A549 (cell line): ENCODE results near the gene MZF1. TPM values are rescaled to one million over a fixed set of nuclear protein-coding genes. Genes with fewer than 3 reads are reported as not detected.
A peak's percentile ranks its signal among the peaks of the same experiment; 100 is the strongest.

ENCODE experiments used
- CHD4 ChIP-seq: fragments of 200-600 bp; sonication (generic); IDR thresholded peaks from 2 replicates; pipeline ENCODE4 v1.6.1; 2016; ENCODE audit warnings: antibody characterized with exemption, mild to moderate bottlenecking, borderline replicate concordance
- FOSL2 ChIP-seq, 2 experiments: fragments of 450-650 bp in 1 of 2; fragments of >200 bp in 1 of 2; sonication (Bioruptor Twin) in 1 of 2; formaldehyde crosslinking; IDR thresholded peaks; 2 replicates each; pipeline versions ENCODE4 v1.5.0 to v1.6.1; 2016 to 2020; ENCODE audit warnings: mild to moderate bottlenecking in 1 of 2, moderate library complexity in 1 of 2
- GATA3 ChIP-seq: IDR thresholded peaks from 2 replicates; pipeline ENCODE4 v1.6.1; 2012; ENCODE audit warnings: borderline replicate concordance
- HDAC2 ChIP-seq: fragments of 200-600 bp; sonication (generic); IDR thresholded peaks from 2 replicates; pipeline ENCODE4 v1.6.1; 2016
- HOXA7 ChIP-seq: fragments of 250-450 bp; sonication (Bioruptor Pico); IDR thresholded peaks from 2 replicates; pipeline ENCODE4 v1.5.0; 2020; ENCODE audit warnings: mild to moderate bottlenecking, moderate library complexity
- HOXB13 ChIP-seq: fragments of 250-450 bp; sonication (Bioruptor Pico); IDR thresholded peaks from 2 replicates; pipeline ENCODE4 v1.5.0; 2020; ENCODE audit warnings: low read depth, mild to moderate bottlenecking, moderate library complexity
- JUN ChIP-seq, 2 experiments: fragments of >200 bp; sonication (Bioruptor Twin); formaldehyde crosslinking; IDR thresholded peaks; 2 replicates in 1 of 2; 3 replicates in 1 of 2; pipeline ENCODE4 v1.6.1; 2016 to 2017
- KDM1A ChIP-seq: fragments of 200-600 bp; sonication (generic); IDR thresholded peaks from 2 replicates; pipeline ENCODE4 v1.6.1; 2016; ENCODE audit warnings: low read depth, mild to moderate bottlenecking
- KDM5A ChIP-seq: fragments of 200-600 bp; sonication (generic); IDR thresholded peaks from 2 replicates; pipeline ENCODE4 v1.6.1; 2016; ENCODE audit warnings: antibody characterized with exemption, mild to moderate bottlenecking
- POLR2AphosphoS2 ChIP-seq: conservative IDR thresholded peaks from 2 replicates; pipeline ENCODE4 v1.6.1; 2012; ENCODE audit warnings: low read length, improper control_type of control experiment, inconsistent platforms
- RARB ChIP-seq: fragments of 250-450 bp; sonication (Bioruptor Pico); IDR thresholded peaks from 2 replicates; pipeline ENCODE4 v1.8.0; 2021; ENCODE audit warnings: mild to moderate bottlenecking, moderate library complexity
- SMC3 ChIP-seq: fragments of >200 bp; sonication (Bioruptor Twin); formaldehyde crosslinking; IDR thresholded peaks from 3 replicates; pipeline ENCODE4 v1.6.1; 2018; ENCODE audit warnings: inconsistent platforms
- TFCP2L1 ChIP-seq: fragments of 250-450 bp; sonication (Bioruptor Pico); IDR thresholded peaks from 2 replicates; pipeline ENCODE4 v1.5.0; 2021; ENCODE audit warnings: mild to moderate bottlenecking
- TP53 ChIP-seq: fragments of 250-450 bp; sonication (Bioruptor Pico); IDR thresholded peaks from 2 replicates; pipeline ENCODE4 v1.5.0; 2021; ENCODE audit warnings: mild to moderate bottlenecking, moderate library complexity
- ZFP36 ChIP-seq: fragments of 450-650 bp; IDR thresholded peaks from 2 replicates; pipeline ENCODE4 v1.6.1; 2014; ENCODE audit warnings: borderline replicate concordance; ENCODE audit not compliant: partially characterized antibody
- ZSCAN20 ChIP-seq: fragments of 250-450 bp; sonication (Bioruptor Pico); IDR thresholded peaks from 2 replicates; pipeline ENCODE4 v1.8.0; 2022; ENCODE audit warnings: mild to moderate bottlenecking, moderate library complexity
- polyA plus RNA-seq, 4 experiments: library from polyadenylated mRNA; depleted of rRNA in 3 of 4; stranded (reverse); fragments of >200 nt; fragmentation: RNase III in 1 of 4; extraction: RNeasy Plus Mini Kit Qiagen cat#74134 plus additional on column Dnase treatment in 1 of 4; gene quantifications; 2 replicates in 3 of 4; 3 replicates in 1 of 4; pipeline ENCODE4 v1.2.3, GENCODE V29; 2011 to 2017
- TF ChIP-seq, protein P1 (sequence below): IDR thresholded peaks from 2 replicates; pipeline ENCODE4 v1.6.1; 2012
- TF ChIP-seq, protein P2 (sequence below): fragments of >200 bp; sonication (Bioruptor Twin); formaldehyde crosslinking; IDR thresholded peaks from 3 replicates; pipeline ENCODE4 v1.5.1; 2016
- TF ChIP-seq, protein P3 (sequence below): fragments of 200-600 bp; sonication (generic); IDR thresholded peaks from 2 replicates; pipeline ENCODE4 v1.6.1; 2016; ENCODE audit warnings: antibody characterized with exemption, mild to moderate bottlenecking, moderate library complexity
- TF ChIP-seq, protein P4 (sequence below): fragments of 150-350 bp; IDR thresholded peaks from 2 replicates; pipeline ENCODE4 v1.6.1; 2014; ENCODE audit warnings: low read depth, mild to moderate bottlenecking, low read length
- TF ChIP-seq, protein P5 (sequence below): fragments of 450-650 bp; IDR thresholded peaks from 2 replicates; pipeline ENCODE4 v1.6.1; 2014; ENCODE audit warnings: antibody characterized with exemption

MZF1 gene
- polyA plus RNA-seq, 2 of the 4 experiments (the other 2 are of a cell fraction), result 19.5 to 20.3 TPM

DNA sequence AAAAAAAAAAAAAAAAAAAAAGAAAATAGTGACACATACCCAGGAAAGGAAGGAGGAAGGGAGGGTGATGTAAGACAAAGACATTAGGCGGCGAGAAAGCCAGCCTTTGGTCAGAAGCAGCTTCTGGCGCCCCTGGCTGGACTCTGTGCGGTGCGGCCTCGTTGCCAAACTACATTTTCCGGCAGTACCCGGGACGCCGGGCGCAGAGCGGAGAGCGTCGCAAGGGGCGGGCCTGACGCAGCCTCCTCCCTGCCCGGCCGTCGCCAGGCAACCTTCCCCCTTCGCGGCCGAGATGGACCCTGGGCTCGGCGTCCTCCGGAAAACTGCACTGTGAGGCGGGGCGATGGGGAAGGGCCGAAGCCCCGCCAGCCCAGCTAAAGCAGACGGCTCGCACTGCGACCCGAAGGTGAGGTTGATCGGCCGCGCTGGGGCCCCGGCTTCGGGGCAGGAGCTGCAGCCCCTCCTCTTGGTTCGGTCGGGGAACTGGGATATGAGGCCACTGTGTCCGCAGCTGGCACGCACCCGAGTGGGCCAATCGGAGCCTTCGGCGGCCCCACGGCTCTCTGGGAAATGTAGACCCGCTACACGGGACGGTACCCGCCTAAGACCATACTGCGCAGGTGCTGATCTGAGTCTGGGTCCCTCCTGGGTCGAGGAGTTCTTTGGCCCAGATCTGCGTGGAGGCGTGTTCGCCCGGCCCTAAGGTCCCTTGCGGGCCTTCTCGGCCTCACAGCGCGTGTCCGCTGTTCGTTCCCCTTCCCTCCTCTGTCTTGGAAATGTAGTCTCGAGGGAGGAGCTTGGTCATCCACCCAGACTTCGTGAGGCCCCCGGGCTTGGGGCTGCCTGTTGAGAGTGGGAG, 2.3 kb upstream of the MZF1 start (continued):
- TF ChIP-seq, protein P1, sequence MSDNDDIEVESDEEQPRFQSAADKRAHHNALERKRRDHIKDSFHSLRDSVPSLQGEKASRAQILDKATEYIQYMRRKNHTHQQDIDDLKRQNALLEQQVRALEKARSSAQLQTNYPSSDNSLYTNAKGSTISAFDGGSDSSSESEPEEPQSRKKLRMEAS, result peak; percentile 85
- peak; percentile 47; the same call in 1 of the 2 replicates for TF ChIP-seq HOXB13
- peak; percentile 28; the same call in 1 of the 2 replicates for TF ChIP-seq RARB (CRISPR knock-in tag)
- peak; percentile 28; the same call in 1 of the 2 replicates for TF ChIP-seq GATA3
- TF ChIP-seq POLR2AphosphoS2, result no peak
- TF ChIP-seq CHD4, result no peak
- TF ChIP-seq HDAC2, result no peak
- TF ChIP-seq, protein P2, sequence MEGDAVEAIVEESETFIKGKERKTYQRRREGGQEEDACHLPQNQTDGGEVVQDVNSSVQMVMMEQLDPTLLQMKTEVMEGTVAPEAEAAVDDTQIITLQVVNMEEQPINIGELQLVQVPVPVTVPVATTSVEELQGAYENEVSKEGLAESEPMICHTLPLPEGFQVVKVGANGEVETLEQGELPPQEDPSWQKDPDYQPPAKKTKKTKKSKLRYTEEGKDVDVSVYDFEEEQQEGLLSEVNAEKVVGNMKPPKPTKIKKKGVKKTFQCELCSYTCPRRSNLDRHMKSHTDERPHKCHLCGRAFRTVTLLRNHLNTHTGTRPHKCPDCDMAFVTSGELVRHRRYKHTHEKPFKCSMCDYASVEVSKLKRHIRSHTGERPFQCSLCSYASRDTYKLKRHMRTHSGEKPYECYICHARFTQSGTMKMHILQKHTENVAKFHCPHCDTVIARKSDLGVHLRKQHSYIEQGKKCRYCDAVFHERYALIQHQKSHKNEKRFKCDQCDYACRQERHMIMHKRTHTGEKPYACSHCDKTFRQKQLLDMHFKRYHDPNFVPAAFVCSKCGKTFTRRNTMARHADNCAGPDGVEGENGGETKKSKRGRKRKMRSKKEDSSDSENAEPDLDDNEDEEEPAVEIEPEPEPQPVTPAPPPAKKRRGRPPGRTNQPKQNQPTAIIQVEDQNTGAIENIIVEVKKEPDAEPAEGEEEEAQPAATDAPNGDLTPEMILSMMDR, result no peak
- TF ChIP-seq ZFP36, result no peak
- TF ChIP-seq KDM5A, result no peak
- TF ChIP-seq ZSCAN20, result no peak
- TF ChIP-seq JUN (IDR thresholded peaks at IDR 0.05), result peak; percentile 54 to 94
- TF ChIP-seq, protein P3, sequence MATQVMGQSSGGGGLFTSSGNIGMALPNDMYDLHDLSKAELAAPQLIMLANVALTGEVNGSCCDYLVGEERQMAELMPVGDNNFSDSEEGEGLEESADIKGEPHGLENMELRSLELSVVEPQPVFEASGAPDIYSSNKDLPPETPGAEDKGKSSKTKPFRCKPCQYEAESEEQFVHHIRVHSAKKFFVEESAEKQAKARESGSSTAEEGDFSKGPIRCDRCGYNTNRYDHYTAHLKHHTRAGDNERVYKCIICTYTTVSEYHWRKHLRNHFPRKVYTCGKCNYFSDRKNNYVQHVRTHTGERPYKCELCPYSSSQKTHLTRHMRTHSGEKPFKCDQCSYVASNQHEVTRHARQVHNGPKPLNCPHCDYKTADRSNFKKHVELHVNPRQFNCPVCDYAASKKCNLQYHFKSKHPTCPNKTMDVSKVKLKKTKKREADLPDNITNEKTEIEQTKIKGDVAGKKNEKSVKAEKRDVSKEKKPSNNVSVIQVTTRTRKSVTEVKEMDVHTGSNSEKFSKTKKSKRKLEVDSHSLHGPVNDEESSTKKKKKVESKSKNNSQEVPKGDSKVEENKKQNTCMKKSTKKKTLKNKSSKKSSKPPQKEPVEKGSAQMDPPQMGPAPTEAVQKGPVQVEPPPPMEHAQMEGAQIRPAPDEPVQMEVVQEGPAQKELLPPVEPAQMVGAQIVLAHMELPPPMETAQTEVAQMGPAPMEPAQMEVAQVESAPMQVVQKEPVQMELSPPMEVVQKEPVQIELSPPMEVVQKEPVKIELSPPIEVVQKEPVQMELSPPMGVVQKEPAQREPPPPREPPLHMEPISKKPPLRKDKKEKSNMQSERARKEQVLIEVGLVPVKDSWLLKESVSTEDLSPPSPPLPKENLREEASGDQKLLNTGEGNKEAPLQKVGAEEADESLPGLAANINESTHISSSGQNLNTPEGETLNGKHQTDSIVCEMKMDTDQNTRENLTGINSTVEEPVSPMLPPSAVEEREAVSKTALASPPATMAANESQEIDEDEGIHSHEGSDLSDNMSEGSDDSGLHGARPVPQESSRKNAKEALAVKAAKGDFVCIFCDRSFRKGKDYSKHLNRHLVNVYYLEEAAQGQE, result peak; percentile 13; the same call in 1 of the 2 replicates
- TF ChIP-seq FOSL2 (IDR thresholded peaks at IDR 0.05), result no peak
- TF ChIP-seq FOSL2 (CRISPR knock-in tag; IDR thresholded peaks at IDR 0.05), result 0 out of 2 replicates have a peak, but pooled peaks have one; percentile 1
- peak; percentile 77; the same call in 1 of the 2 replicates for TF ChIP-seq TP53 (CRISPR knock-in tag)
- TF ChIP-seq, protein P4, sequence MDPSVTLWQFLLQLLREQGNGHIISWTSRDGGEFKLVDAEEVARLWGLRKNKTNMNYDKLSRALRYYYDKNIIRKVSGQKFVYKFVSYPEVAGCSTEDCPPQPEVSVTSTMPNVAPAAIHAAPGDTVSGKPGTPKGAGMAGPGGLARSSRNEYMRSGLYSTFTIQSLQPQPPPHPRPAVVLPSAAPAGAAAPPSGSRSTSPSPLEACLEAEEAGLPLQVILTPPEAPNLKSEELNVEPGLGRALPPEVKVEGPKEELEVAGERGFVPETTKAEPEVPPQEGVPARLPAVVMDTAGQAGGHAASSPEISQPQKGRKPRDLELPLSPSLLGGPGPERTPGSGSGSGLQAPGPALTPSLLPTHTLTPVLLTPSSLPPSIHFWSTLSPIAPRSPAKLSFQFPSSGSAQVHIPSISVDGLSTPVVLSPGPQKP, result no peak
- no peak for TF ChIP-seq SMC3
- peak; percentile 84 for TF ChIP-seq HOXA7 (CRISPR knock-in tag)
- TF ChIP-seq, protein P5, sequence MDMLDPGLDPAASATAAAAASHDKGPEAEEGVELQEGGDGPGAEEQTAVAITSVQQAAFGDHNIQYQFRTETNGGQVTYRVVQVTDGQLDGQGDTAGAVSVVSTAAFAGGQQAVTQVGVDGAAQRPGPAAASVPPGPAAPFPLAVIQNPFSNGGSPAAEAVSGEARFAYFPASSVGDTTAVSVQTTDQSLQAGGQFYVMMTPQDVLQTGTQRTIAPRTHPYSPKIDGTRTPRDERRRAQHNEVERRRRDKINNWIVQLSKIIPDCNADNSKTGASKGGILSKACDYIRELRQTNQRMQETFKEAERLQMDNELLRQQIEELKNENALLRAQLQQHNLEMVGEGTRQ, result peak; percentile 59
- TF ChIP-seq TFCP2L1, result no peak
- no peak for TF ChIP-seq KDM1A
- TF ChIP-seq, all 56 proteins: peak for 19
